SK-N-SH (cell line): Measurements from ENCODE around the gene SFI1. TPM values are rescaled to one million over a fixed set of nuclear protein-coding genes. Genes with fewer than 3 reads are reported as not detected.
A peak's percentile ranks its signal among the peaks of the same experiment; 100 is the strongest.

Experiments
- CTCF ChIA-PET: fragments of 300-600, 350-600 bp; formaldehyde crosslinking; extraction: SDS; loops from one replicate; lab custom pipeline; 2021; lab: Yijun Ruan, JAX
- POLR2A ChIA-PET: fragments of 350-600 bp; sonication (Branson Sonifier 250); formaldehyde crosslinking; extraction: SDS; loops from one replicate; lab custom pipeline; 2020; ENCODE audit warnings: antibody characterized with exemption, inconsistent platforms; lab: Yijun Ruan, JAX
- DNase-seq: peaks from one replicate; pipeline ENCODE4 v3.0.0; 2012
- H2AFZ ChIP-seq: fragments of 200-600 bp; sonication (generic); 2 replicates; pipeline ENCODE4 v1.8.1; 2016; ENCODE audit warnings: antibody characterized with exemption, mild to moderate bottlenecking, low read depth
- H3F3A ChIP-seq: fragments of 200-600 bp; sonication (generic); replicated peaks from 2 replicates; pipeline ENCODE3; 2016; ENCODE audit warnings: antibody characterized with exemption, mild to moderate bottlenecking; ENCODE audit not compliant: insufficient read depth
- H3K27ac ChIP-seq, 2 experiments: fragments of 200-500 bp in 1 of 2; fragments of 200-600 bp in 1 of 2; sonication (Bioruptor generic) in 1 of 2; sonication (generic), shearing (Covaris generic) in 1 of 2; 2 replicates each; pipeline versions ENCODE4 v1.5.1 to v1.6.1; 2014 to 2016; ENCODE audit warnings: low read depth in 2 of 2, inconsistent platforms in 1 of 2, low read length in 1 of 2, mild to moderate bottlenecking in 1 of 2, mixed read lengths in 1 of 2
- H3K27me3 ChIP-seq: fragments of 200-600 bp; sonication (generic), shearing (Covaris generic); 2 replicates; pipeline ENCODE4 v1.6.1; 2016; ENCODE audit warnings: mixed run types; ENCODE audit not compliant: insufficient read depth
- H3K36me3 ChIP-seq, 2 experiments: fragments of 200-500 bp in 1 of 2; fragments of 200-600 bp in 1 of 2; sonication (Bioruptor generic) in 1 of 2; sonication (generic) in 1 of 2; replicated peaks in 1 of 2; 2 replicates each; pipeline versions ENCODE3 to v1.5.1; 2014 to 2016; ENCODE audit warnings: low read length in 1 of 2, mild to moderate bottlenecking in 1 of 2; ENCODE audit not compliant: insufficient read depth in 2 of 2, control insufficient read depth in 1 of 2
- H3K4me1 ChIP-seq, 2 experiments: fragments of 200-500 bp in 1 of 2; fragments of 200-600 bp in 1 of 2; sonication (Bioruptor generic) in 1 of 2; sonication (generic), shearing (Covaris generic) in 1 of 2; 2 replicates each; pipeline versions ENCODE4 v1.5.1 to v1.6.1; 2014 to 2016; ENCODE audit warnings: low read depth in 1 of 2, low read length in 1 of 2, mixed run types in 1 of 2; ENCODE audit not compliant: insufficient read depth in 2 of 2, control insufficient read depth in 1 of 2
- H3K4me2 ChIP-seq: fragments of 200-600 bp; sonication (generic), shearing (Covaris generic); 2 replicates; pipeline ENCODE4 v1.6.1; 2017; ENCODE audit warnings: mixed run types
- H3K4me3 ChIP-seq, 2 experiments: fragments of 200-500 bp in 1 of 2; fragments of 200-600 bp in 1 of 2; sonication (Bioruptor generic) in 1 of 2; sonication (generic), shearing (Covaris generic) in 1 of 2; 2 replicates each; pipeline versions ENCODE4 v1.5.1 to v1.8.1; 2014 to 2016; ENCODE audit warnings: low read depth in 2 of 2, inconsistent platforms in 1 of 2, low read length in 1 of 2, mild to moderate bottlenecking in 1 of 2, mixed read lengths in 1 of 2, moderate library complexity in 1 of 2
- H3K79me2 ChIP-seq: fragments of 200-600 bp; sonication (generic); 2 replicates; pipeline ENCODE4 v1.8.1; 2017; ENCODE audit warnings: mild to moderate bottlenecking; ENCODE audit not compliant: insufficient read depth
- H3K9ac ChIP-seq: fragments of 200-600 bp; sonication (generic); 2 replicates; pipeline ENCODE4 v1.6.1; 2017; ENCODE audit warnings: mixed run types
- H3K9me2 ChIP-seq: fragments of 200-600 bp; sonication (generic); 2 replicates; pipeline ENCODE4 v1.6.1; 2017; ENCODE audit warnings: mixed run types
- H3K9me3 ChIP-seq: fragments of 200-600 bp; sonication (generic); 2 replicates; pipeline ENCODE4 v1.6.1; 2017; ENCODE audit warnings: mixed run types, mild to moderate bottlenecking, moderate library complexity
- H4K20me1 ChIP-seq: fragments of 200-600 bp; sonication (generic); 2 replicates; pipeline ENCODE4 v1.6.1; 2017; ENCODE audit warnings: mild to moderate bottlenecking, mixed run types; ENCODE audit not compliant: insufficient read depth
- CHD2 ChIP-seq: fragments of 150-350 bp; IDR thresholded peaks from 2 replicates; pipeline ENCODE4 v1.6.1; 2018; ENCODE audit warnings: low read length; ENCODE audit not compliant: partially characterized antibody
- ELF1 ChIP-seq: IDR thresholded peaks from 2 replicates; pipeline ENCODE4 v1.4.0; 2012
- EZH2phosphoT487 ChIP-seq: fragments of 200-600 bp; sonication (generic); IDR thresholded peaks from 2 replicates; pipeline ENCODE4 v1.6.1; 2017; ENCODE audit warnings: low read depth, mixed run types, mild to moderate bottlenecking, antibody characterized with exemption, moderate library complexity, borderline replicate concordance
- FOSL2 ChIP-seq: IDR thresholded peaks from 2 replicates; pipeline ENCODE4 v1.4.0; 2012; ENCODE audit warnings: low read depth, mild to moderate bottlenecking, moderate library complexity, borderline replicate concordance
- GABPA ChIP-seq: IDR thresholded peaks from 2 replicates; pipeline ENCODE4 v1.4.0; 2012; ENCODE audit warnings: low read depth, mild to moderate bottlenecking
- IRF3 ChIP-seq: fragments of 150-350 bp; IDR thresholded peaks from 2 replicates; pipeline ENCODE4 v1.6.1; 2016; ENCODE audit warnings: mild to moderate bottlenecking, low read depth, low read length
- MAX ChIP-seq: IDR thresholded peaks from 2 replicates; pipeline ENCODE4 v1.4.0; 2012; ENCODE audit warnings: low read depth
- MEF2A ChIP-seq: IDR thresholded peaks from 2 replicates; pipeline ENCODE4 v1.4.0; 2012; ENCODE audit warnings: low read depth, borderline replicate concordance
- MXI1 ChIP-seq: IDR thresholded peaks from 2 replicates; pipeline ENCODE4 v1.6.1; 2012; ENCODE audit warnings: mild to moderate bottlenecking, low read depth, low read length, improper control_type of control experiment
- NFIC ChIP-seq: IDR thresholded peaks from 2 replicates; pipeline ENCODE4 v1.4.0; 2012; ENCODE audit warnings: borderline replicate concordance
- NRF1 ChIP-seq: IDR thresholded peaks from 2 replicates; pipeline ENCODE4 v1.6.1; 2012; ENCODE audit warnings: low read depth, mild to moderate bottlenecking, low read length
- PBX3 ChIP-seq: IDR thresholded peaks from 2 replicates; pipeline ENCODE4; 2012
- POLR2AphosphoS5 ChIP-seq: IDR thresholded peaks from 2 replicates; pipeline ENCODE4 v1.6.1; 2012; ENCODE audit warnings: low read depth, low read length
- RAD21 ChIP-seq: IDR thresholded peaks from 2 replicates; pipeline ENCODE4 v1.6.1; 2012; ENCODE audit warnings: mild to moderate bottlenecking, low read length
- SMC3 ChIP-seq: IDR thresholded peaks from 2 replicates; pipeline ENCODE4 v1.6.1; 2012; ENCODE audit warnings: low read depth, low read length, improper control_type of control experiment
- TAF1 ChIP-seq: IDR thresholded peaks from 2 replicates; pipeline ENCODE4 v1.6.1; 2012; ENCODE audit warnings: low read depth, mild to moderate bottlenecking, low read length, moderate library complexity, borderline replicate concordance
- TCF12 ChIP-seq: IDR thresholded peaks from 2 replicates; pipeline ENCODE4 v1.4.0; 2012
- WGBS: methylation state at CpG from one replicate; pipeline ENCODE4 v1.1.6; 2017; ENCODE audit warnings: low lambda C conversion rate; 5-methylcytosine and 5-hydroxymethylcytosine counted together
- polyA plus RNA-seq, 3 experiments: library from polyadenylated mRNA; depleted of rRNA; stranded (reverse); fragments of >200 nt; gene quantifications; 2 replicates each; pipeline ENCODE4 v1.2.3, GENCODE V29; 2012
- TF ChIP-seq, protein P1 (sequence below): IDR thresholded peaks from 2 replicates; pipeline ENCODE4 v1.4.0; 2012; ENCODE audit warnings: low read depth, borderline replicate concordance
- TF ChIP-seq, protein P2 (sequence below): IDR thresholded peaks from 2 replicates; pipeline ENCODE4 v1.6.1; 2012; ENCODE audit warnings: mild to moderate bottlenecking, low read depth, low read length, moderate library complexity

The SFI1 gene
- polyA plus RNA-seq, 1 of the 3 experiments (the other 2 are of a cell fraction): 24.7 TPM

DNA sequence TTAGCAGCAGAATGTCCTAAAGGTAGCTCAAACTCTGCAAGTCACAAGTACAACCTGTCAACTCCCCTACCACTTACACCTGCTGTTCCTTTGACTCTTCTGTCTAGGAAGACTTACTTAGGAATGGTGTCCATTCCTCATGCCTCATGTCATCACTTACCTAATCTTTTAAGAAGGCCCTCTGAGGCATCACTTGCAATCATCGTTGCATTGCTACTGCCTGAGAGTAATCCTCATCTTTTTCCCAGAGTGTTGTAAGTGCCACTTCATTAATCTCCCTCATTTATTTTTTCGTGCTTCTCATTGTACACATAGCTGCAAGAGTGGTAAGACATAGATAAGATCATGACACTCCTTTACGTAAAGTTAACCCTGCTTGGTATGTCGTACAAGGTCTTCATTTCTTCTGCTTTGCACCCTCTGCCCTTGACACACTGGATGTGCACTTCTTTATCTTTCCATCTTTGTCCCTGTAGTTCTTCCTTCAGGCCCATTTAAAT is 54.6 kb downstream of the SFI1 start:
- peaks cover 8% of the 10 kb centered on the region for H3F3A ChIP-seq
- no peaks in the 10 kb centered on the region for H3K27me3 ChIP-seq
- H3K4me2 ChIP-seq: no peak overlapping the region
- no peaks in the 10 kb centered on the region for H4K20me1 ChIP-seq
- H3K9ac ChIP-seq: no peak overlapping the region
- no peak overlapping the region for H3K27ac ChIP-seq
- H3K4me1 ChIP-seq: peaks cover 0 to 8% of the 10 kb centered on the region in 2 experiments; a peak in 1 of 4 replicates
- WGBS: 79% methylated on average over 4 of the region's 4 CpGs
- ChIA-PET POLR2A (no interaction called here), CTCF (no interaction called here)
- no peaks in the 10 kb centered on the region for H3K9me2 ChIP-seq
- no peaks in the 10 kb centered on the region for H3K9me3 ChIP-seq
- no peaks in the 10 kb centered on the region for H3K79me2 ChIP-seq
- no peak for TF ChIP-seq MXI1
- TF ChIP-seq MAX: no peak
- no peak for TF ChIP-seq TAF1
- TF ChIP-seq POLR2AphosphoS5: no peak
- TF ChIP-seq MEF2A: no peak
- no peak for TF ChIP-seq GABPA
- no peak for TF ChIP-seq FOSL2
- no peak for DNase-seq
- peaks cover 0 to 25% of the 10 kb centered on the region in 2 experiments for H3K36me3 ChIP-seq
- H2AFZ ChIP-seq: no peak overlapping the region
- H3K4me3 ChIP-seq: no peak overlapping the region

- 84% methylated on average over 9 of the region's 9 CpGs for WGBS
- DNase-seq: peak; percentile 46
- TF ChIP-seq SMC3 (peak; percentile 53), NRF1 (no peak), IRF3 (no peak), NFIC (no peak), TAF1 (no peak), MXI1 (no peak), EZH2phosphoT487 (no peak), CHD2 (no peak), ELF1 (no peak), PBX3 (no peak), TCF12 (no peak), RAD21 (peak; percentile 63), POLR2AphosphoS5 (no peak)
- TF ChIP-seq, protein P1, sequence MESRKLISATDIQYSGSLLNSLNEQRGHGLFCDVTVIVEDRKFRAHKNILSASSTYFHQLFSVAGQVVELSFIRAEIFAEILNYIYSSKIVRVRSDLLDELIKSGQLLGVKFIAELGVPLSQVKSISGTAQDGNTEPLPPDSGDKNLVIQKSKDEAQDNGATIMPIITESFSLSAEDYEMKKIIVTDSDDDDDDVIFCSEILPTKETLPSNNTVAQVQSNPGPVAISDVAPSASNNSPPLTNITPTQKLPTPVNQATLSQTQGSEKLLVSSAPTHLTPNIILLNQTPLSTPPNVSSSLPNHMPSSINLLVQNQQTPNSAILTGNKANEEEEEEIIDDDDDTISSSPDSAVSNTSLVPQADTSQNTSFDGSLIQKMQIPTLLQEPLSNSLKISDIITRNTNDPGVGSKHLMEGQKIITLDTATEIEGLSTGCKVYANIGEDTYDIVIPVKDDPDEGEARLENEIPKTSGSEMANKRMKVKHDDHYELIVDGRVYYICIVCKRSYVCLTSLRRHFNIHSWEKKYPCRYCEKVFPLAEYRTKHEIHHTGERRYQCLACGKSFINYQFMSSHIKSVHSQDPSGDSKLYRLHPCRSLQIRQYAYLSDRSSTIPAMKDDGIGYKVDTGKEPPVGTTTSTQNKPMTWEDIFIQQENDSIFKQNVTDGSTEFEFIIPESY: no peak
- TF ChIP-seq, protein P2, sequence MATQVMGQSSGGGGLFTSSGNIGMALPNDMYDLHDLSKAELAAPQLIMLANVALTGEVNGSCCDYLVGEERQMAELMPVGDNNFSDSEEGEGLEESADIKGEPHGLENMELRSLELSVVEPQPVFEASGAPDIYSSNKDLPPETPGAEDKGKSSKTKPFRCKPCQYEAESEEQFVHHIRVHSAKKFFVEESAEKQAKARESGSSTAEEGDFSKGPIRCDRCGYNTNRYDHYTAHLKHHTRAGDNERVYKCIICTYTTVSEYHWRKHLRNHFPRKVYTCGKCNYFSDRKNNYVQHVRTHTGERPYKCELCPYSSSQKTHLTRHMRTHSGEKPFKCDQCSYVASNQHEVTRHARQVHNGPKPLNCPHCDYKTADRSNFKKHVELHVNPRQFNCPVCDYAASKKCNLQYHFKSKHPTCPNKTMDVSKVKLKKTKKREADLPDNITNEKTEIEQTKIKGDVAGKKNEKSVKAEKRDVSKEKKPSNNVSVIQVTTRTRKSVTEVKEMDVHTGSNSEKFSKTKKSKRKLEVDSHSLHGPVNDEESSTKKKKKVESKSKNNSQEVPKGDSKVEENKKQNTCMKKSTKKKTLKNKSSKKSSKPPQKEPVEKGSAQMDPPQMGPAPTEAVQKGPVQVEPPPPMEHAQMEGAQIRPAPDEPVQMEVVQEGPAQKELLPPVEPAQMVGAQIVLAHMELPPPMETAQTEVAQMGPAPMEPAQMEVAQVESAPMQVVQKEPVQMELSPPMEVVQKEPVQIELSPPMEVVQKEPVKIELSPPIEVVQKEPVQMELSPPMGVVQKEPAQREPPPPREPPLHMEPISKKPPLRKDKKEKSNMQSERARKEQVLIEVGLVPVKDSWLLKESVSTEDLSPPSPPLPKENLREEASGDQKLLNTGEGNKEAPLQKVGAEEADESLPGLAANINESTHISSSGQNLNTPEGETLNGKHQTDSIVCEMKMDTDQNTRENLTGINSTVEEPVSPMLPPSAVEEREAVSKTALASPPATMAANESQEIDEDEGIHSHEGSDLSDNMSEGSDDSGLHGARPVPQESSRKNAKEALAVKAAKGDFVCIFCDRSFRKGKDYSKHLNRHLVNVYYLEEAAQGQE: no peak
Measured at GRCh38 chr22:31556627-31557203, 60.4 kb downstream of the SFI1 start.

More at GRCh38 chr22:31556627-31557203, 60.4 kb downstream of the SFI1 start:
- POLR2A ChIA-PET: interaction anchor here (1.0 kb wide), 1 partner anchor 74 kb away, joined by 4 read pairs; no protein-coding TSS in a partner anchor
- H2AFZ ChIP-seq: no peak overlapping the region
- H3K36me3 ChIP-seq: peaks cover 2 to 28% of the 10 kb centered on the region in 2 experiments
- H3K4me1 ChIP-seq: peaks cover 2 to 8% of the 10 kb centered on the region in 2 experiments; a peak in 3 of 4 replicates
- no peaks in the 10 kb centered on the region for H3K9me3 ChIP-seq
- H3K9me2 ChIP-seq: no peaks in the 10 kb centered on the region
- H3F3A ChIP-seq: peaks cover 13% of the 10 kb centered on the region
- no peaks in the 10 kb centered on the region for H3K79me2 ChIP-seq
- H4K20me1 ChIP-seq: no peaks in the 10 kb centered on the region
- H3K9ac ChIP-seq: no peak overlapping the region
- H3K27ac ChIP-seq: no peak overlapping the region
- H3K27me3 ChIP-seq: no peaks in the 10 kb centered on the region
- no peak overlapping the region; a peak in 1 of 4 replicates for H3K4me3 ChIP-seq
- no peak overlapping the region for H3K4me2 ChIP-seq
- CTCF ChIA-PET: interaction anchor here (0.5 to 2.8 kb wide), 23 partner anchors 8 to 412 kb away, joined by 3 to 44 read pairs (median 3); no protein-coding TSS in a partner anchor
